ENCODE measurements around the gene UTS2R.
"Not testable (repeated sequence)": the region's sequence is repeated elsewhere in the genome, so short reads cannot be mapped to it uniquely, and the experiment has no call there.

UTS2R gene

DNA sequence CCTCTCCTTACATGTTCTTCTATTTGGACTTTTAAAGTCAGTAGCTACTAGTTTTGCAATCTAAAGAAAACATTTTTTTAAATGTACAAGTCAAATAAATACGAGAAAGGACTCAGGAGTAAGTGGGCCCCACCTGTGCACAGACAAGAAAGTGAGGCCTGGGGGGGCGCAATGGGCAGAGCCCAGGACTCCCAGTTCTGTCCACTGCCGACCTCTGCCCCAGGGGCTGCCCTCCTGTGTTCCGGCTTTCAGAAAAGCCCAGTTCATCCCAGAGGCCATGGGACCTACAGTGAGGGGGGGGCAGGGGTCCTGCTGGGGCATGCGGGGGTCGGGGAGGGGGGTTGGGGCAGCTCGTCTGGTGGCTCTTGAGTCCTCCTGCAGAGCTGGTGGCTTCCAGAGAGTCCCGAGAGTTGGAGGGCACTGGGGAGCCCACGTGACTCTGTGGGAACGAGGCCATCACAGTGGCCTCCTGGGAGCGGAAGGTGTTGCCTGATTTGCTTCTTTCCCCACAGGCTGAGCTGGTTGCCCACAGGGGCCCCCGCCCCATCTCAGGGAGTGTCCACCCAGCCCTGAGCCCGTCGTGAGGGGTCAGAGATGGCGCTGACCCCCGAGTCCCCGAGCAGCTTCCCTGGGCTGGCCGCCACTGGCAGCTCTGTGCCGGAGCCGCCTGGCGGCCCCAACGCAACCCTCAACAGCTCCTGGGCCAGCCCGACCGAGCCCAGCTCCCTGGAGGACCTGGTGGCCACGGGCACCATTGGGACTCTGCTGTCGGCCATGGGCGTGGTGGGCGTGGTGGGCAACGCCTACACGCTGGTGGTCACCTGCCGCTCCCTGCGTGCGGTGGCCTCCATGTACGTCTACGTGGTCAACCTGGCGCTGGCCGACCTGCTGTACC is 2.4 kb downstream of the UTS2R start:
- no peak for DNase-seq

DNA sequence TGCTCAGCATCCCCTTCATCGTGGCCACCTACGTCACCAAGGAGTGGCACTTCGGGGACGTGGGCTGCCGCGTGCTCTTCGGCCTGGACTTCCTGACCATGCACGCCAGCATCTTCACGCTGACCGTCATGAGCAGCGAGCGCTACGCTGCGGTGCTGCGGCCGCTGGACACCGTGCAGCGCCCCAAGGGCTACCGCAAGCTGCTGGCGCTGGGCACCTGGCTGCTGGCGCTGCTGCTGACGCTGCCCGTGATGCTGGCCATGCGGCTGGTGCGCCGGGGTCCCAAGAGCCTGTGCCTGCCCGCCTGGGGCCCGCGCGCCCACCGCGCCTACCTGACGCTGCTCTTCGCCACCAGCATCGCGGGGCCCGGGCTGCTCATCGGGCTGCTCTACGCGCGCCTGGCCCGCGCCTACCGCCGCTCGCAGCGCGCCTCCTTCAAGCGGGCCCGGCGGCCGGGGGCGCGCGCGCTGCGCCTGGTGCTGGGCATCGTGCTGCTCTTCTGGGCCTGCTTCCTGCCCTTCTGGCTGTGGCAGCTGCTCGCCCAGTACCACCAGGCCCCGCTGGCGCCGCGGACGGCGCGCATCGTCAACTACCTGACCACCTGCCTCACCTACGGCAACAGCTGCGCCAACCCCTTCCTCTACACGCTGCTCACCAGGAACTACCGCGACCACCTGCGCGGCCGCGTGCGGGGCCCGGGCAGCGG is 3.2 kb downstream of the UTS2R start:
- no peak for DNase-seq

DNA sequence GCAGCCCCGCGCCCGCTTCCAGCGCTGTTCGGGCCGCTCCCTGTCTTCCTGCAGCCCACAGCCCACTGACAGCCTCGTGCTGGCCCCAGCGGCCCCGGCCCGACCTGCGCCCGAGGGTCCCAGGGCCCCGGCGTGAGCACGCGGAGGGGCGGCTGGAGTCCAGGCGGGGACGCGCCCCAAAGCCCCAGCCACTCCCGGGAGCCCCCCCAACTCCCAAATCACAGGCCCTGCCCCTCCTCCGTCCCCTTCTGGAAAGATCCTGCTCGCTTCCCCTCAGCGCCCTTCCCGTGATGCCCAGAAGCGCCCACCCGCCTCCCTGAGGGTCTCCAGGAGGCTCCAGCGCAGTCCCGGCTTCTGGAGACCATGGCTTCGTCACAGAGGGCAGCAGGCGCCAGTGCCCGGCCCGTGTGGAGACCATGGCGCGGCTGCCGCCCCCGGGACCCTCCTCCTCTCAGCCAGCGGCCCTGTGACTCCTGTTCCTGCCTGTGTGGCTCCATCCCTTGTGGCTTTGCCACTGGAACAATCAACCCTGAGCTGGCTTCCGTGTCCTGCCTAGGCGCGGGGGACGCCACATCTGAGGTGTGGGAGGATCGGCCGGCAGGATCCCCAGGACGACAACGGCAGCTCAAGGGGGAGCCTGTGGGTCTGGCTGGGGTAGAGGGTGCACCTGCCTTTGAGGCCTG is 3.9 kb downstream of the UTS2R start:
- no peak for DNase-seq

DNA sequence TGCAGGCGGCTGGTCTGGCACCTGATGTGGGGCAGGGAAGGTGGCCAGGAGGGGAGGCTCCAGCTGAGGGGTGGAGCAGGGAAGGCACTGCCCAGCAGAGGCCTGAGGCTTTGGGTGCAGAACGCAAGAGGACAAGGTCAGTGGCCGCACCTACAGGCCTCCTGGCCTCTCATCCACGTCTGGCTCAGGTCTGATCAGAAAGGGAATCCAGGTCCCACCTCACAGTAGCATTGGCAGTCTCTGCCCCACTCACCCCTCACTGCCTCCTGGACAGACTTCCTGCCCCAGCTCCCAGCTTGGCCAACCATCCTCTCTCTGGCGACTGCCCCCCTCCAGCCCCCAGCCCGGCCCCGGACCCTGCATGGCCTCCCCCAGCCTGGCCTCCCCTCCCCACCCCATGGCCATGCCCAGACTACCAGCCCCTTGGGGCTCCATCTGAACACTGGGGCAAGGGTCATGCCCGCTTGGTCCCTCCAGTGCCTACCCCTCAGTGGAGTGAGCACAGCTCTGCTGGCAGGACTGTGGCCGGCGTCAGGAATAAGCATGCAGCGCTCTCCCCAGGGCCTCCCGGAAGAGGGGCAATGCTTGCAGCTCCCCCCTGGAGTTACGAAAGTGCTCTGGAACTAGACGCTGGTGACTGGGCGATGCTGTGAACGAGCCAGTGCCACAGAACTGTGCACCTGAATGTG is 4.6 kb downstream of the UTS2R start:
- DNase-seq, result no peak

DNA sequence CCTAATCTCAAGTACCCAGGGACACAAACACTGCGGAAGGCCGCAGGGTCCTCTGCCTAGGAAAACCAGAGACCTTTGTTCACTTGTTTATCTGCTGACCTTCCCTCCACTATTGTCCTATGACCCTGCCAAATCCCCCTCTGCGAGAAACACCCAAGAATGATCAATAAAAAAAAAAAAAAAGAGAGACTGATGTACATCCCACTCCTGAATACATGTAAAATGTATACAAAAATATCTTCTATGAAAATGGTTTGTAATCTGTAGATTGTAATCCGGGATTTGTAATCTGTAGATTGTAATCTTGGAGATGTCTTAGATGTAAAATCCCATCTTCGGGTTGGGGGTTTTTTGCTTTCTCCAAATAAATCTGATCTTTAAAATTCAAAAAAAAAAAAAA is 5.7 kb downstream of the UTS2R start:
- DNase-seq, result not testable (repeated sequence)

DNA sequence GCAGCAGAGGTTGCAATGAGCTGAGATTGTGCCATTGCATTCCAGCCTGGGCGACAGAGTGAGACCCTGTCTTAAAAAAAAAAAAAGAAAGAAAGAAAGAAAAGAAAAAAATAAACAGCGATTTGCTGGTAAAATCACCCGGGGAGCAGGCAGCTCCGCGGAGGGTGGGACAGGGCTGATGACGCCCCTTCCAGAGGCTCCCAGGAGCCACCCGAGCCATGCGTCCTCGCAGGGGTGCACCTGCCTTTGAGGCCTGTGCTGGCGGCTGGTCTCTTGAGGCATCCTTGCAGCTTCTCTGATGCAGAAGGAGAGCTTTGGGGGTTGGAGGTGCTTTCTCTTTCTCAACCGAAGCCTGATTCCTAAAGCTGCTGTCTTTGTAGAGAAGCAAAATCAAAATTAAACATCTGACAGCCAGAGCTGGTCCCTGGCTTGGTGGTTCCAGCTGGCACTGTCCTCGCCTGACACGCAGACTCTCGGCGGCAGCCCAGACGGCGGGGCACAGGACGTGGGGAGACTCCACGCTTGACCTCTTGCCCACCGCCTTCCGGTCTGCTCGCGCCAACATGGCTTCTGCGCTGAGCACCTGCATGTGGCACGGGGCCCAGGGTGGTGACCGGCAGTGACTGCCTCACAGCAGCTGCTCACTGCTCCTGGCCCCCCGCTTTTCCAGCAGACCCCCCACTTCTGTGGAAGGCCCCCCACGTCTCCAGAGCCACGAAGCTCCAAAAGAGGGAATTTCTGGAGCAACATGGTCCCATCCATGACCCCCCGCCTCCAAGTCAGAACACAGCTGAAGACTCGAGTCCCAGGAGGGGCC is 6.6 kb downstream of the UTS2R start:
- no peak for DNase-seq

DNA sequence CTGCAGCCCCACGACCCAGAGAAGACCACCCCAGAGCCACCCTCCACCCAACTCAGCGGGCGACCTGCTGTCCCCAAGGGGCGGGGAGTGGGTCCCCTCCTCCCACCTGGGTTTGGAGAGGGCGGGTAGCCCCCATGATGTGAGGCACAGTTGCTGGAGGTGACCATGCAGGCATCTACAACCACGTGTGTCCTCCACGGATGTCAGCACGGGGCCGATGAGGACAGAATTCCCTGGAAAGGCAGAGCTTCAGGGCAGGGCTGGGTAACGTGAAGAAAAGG is 7.1 kb downstream of the UTS2R start:
- DNase-seq, result no peak

DNA sequence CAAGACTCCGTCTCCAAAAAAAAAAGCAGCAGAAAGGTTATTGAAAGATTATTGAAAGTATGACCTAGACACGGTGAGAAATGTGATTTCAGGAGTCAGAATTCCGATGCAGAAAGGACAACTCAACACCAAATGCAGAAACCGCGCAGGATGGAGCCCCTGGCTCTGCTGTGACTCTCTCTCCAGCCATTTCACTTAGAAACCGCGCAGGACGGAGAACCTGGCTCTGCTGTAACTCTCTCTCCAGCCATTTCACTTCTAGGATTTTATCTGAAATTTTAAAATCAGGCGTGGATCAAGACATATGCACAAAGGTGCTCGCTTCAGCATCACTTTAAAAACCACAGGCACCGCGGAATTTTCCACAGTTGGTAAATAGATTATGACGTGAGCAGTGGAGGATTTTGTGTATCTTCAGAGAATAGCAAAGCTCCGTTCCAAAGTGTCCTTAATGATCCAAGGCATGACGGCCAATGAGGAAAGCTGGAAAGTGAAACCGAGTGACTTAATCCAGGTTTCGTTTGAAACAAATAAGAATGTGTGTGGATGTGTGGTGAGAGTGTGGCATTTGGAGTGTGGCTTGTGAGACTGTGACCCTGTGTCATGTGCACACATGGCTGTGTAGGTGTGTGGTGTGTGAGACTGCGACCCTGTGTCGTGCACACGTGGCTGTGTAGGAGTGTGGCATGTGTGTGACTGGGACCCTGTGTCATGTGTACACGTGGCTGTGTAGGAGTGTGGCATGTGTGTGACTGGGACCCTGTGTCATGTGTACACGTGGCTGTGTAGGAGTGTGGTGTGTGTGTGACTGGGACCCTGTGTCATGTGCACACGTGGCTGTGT is 9.5 kb downstream of the UTS2R start:
- no peak for DNase-seq

DNA sequence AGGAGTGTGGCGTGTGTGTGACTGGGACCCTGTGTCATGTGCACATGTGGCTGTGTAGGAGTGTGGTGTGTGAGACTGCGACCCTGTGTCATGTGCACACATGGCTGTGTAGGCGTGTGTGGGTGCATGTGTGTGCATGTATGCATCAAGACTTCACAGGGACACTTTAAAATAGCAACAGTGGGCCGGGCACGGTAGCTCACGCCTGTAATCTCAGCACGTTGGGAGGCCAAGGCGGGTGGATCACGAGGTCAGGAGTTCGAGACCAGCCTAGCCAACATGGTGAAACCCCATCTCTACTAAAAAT is 10.1 kb downstream of the UTS2R start:
- DNase-seq, result not testable (repeated sequence)

DNA sequence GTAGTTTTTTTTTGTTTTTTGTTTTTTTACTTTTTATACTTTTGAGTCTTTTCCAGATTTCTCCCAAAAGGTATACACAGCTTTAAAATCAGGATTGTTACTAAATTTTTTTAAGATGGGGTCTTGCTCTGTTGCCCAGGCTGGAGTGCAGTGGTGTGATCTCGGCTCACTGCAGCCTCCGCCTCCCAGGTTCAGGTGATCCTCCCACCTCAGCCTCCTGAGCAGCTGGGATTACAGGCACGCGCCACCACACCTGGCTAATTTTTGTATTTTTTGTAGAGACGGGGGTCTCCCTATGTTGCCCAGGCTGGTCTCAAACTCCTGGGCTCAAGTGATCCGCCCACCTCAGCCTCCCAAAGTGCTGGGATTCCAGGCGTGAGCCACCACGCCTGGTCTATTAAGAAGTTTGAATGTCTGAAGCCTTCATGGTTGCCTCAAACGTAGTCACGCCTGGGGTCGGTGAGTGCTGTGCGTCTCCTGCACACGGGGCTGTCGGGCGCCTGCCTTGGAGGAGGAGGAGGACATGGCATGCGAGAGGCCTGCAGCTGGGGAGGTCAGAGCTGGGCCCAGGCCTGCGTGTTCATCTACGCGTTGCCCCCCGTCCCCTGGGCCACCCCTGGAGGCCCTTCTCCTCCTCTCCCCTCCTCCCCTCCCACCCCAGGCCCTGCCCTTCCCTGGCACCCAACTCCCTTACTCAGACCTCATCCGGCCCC is 10.8 kb downstream of the UTS2R start:
- DNase-seq, result not testable (repeated sequence)

DNA sequence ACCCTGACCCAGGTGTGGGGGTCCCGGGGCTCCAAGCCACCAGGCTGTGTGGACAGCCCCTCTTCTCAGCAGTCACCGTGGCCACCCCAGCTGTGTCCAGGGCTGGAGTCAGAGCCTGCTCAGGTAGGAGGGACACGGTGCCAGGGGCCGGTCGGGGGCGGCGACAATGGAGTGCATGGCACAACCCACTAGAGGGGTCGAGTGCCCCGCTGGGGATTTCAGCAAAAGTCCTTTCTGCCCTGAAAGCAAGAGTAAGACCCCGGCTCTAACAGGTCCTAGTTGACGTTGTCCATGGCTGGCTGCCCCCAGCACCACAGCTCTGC is 11.3 kb downstream of the UTS2R start:
- DNase-seq, result no peak

DNA sequence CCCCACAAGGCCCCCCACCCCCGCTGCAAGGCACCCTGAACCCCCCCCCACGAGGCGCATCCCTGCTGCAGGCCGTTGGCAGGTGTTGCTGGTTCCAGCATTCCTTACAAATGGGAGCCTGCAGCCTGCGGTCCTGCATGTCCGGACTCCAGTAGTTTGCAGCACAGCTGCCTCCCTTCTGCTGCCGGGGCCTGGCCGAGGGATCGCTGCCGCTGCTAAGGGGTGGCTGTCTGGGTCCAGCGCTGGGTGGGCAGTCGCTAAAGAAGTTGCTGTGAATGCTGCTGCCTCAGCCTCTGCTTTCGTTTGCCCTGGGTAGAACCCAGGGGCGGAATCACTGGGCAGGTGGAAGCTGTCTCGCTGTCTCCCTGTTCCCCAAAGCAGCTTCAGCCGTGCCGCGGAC is 11.8 kb downstream of the UTS2R start:
- DNase-seq, result no peak

DNA sequence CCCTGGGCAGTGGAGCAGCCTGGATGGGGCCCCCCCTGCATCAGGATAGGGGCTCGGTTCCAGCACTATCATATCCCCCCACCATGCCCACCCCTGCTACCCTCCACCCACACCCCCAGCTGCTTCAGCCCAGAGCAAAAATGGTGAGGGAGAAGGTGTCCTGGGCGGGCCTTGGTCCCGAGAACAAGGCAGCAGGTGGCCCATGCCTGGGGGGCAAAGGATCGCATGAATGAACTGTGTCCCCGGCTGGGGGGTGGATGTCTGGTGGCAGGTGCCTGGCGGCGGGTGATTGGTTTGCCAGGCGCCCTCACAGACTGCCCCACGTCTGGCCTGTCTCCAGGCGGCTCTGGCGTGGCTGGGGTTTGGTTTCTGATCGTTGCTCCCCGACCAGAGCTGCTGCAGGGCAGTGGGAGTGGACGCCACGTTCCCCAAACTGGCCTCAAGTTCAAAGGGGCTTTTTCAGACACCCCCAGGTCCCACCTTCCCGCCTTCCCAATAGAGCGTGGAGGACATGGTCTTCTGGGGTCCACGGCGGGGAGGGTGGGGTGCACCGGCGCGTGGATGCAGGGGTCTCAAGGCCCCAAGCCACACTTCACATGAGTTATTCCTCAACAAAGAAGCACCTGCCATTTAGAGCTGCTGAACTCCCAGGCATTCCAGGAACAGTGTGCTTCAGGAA is 12.6 kb downstream of the UTS2R start:
- no peak for DNase-seq

DNA sequence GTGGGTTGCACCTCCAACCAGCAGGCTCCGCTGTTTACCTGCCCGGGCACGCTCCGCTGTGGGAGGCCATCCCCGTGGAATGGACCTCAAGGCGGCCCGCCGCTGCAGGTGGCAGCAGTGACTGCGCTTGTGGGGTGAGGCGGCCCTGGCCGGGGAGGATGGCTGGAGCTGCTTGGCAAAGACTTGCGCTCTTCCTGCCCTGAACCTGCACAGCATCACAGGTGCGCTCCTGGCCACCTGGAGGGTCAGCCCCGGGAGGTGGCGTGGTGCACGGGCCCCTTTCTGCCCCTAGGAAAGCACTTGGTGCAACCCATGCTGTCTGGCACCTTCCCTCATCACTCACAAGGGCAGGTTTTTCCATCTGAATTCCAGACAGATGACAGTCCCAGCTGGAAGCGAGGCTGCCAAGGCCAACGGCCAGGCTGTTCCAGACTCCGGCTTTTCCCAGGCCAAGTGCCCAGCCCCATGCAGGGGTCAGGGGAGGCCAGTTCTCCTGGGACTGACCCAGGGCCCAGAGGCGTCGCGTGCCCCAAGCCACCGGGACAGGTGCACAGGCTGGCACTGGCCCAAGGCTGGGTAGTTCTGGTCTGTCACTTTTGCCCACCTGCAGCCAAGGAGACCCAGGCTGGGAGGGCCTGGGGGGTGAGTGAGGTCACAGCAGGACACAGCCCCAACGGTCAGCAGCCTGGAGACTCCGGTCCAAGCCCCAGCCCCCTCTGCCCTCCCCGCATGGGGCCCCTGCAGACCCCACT is 13.3 kb downstream of the UTS2R start:
- no peak for DNase-seq

DNA sequence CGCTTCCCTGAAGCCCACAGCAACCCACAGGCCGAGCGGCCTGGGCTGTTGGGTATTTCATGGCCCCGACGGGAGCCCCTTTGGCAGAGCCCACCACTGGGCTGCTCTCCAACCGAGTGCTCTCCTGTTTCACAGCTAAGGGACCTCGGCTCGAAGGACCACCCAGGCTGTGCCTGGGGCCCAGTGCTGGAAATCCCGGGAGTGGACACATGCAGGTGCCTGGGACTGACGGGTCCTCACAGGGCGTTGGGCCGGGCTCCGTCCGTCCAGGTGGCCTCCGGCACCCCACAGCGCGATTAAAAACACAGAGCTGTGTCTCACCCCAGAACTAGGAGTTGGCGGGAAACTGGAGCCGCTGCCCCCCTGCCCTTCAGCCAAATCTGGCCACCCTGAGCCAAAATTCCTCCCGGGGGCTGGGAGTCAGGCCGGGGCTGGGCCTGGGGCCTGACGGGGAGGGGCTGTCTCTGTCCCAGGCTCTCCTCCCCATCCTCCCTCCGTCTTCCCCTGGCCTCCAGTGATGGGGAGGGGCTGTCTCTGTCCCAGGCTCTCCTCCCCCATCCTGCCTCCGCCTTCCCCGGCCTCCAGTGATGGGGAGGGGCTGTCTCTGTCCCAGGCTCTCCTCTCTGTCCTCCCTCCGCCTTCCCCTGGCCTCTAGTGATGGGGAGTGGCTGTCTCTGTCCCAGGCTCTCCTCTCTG is 14.1 kb downstream of the UTS2R start:
- DNase-seq, result no peak

DNA sequence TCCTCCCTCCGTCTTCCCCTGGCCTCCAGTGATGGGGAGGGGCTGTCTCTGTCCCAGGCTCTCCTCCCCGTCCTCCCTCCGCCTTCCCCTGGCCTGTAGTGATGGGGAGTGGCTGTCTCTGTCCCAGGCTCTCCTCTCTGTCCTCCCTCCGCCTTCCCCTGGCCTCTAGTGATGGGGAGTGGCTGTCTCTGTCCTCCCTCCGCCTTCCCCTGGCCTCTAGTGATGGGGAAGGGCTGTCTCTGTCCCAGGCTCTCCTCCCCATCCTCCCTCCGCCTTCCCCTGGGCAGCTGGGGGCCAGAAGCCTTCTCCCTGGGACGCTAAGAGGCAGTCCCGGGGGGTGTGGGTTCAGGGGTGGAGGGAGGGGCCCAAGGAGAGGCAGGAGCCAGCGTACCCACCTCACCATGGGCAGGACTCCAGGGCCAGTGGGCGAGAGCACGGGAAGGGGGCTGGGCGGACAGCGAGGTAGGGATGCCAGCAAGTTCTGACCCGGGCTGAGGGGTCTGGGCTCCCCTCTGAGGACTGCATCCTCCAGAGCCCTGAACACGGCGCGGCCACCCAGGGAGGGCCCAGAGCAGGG is 14.8 kb downstream of the UTS2R start:
- no peak for DNase-seq
